GM23338 (cell line): ENCODE measurements around the gene JDP2. TPM values are rescaled to one million over a fixed set of nuclear protein-coding genes. Genes with fewer than 3 reads are reported as not detected.

Experiments used
- ATAC-seq: fragments of 200-7000 bp; cut with Tn5 transposase; 3 replicates; pipeline ENCODE4 v1.9.1; 2020
- DNase-seq: peaks from one replicate; pipeline ENCODE4 v3.0.0-alpha.2; 2015; ENCODE audit warnings: low spot score
- H2AFZ ChIP-seq: fragments of 200-600 bp; sonication (generic); 2 replicates; pipeline ENCODE4 v1.8.0; 2016; ENCODE audit warnings: antibody characterized with exemption, mild to moderate bottlenecking, moderate library complexity
- H3F3A ChIP-seq: fragments of 200-600 bp; sonication (generic); replicated peaks from 2 replicates; pipeline ENCODE4 v1.8.0; 2017; ENCODE audit warnings: antibody characterized with exemption, mixed run types, low read depth
- H3K27ac ChIP-seq: fragments of 200-600 bp; sonication (generic); 2 replicates; pipeline ENCODE4 v1.6.1; 2016; ENCODE audit warnings: low read depth
- H3K27me3 ChIP-seq: fragments of 200-600 bp; sonication (generic); 2 replicates; pipeline ENCODE4 v1.8.0; 2016; ENCODE audit warnings: mild to moderate bottlenecking, mixed run types, moderate library complexity; ENCODE audit not compliant: insufficient read depth
- H3K36me3 ChIP-seq: fragments of 200-600 bp; sonication (generic); 2 replicates; pipeline ENCODE4 v1.8.0; 2016; ENCODE audit warnings: mild to moderate bottlenecking; ENCODE audit not compliant: insufficient read depth
- H3K4me1 ChIP-seq: fragments of 200-600 bp; sonication (generic); 2 replicates; pipeline ENCODE4 v1.8.0; 2016; ENCODE audit warnings: mild to moderate bottlenecking, moderate library complexity; ENCODE audit not compliant: insufficient read depth
- H3K4me2 ChIP-seq: fragments of 200-600 bp; sonication (generic); 2 replicates; pipeline ENCODE4 v1.7.1; 2017; ENCODE audit warnings: mixed run types
- H3K4me3 ChIP-seq: fragments of 200-600 bp; sonication (generic); 2 replicates; pipeline ENCODE4 v1.6.1; 2016; ENCODE audit warnings: mixed run types
- H3K79me2 ChIP-seq: fragments of 200-600 bp; sonication (generic); replicated peaks from 2 replicates; pipeline ENCODE4 v1.8.0; 2017; ENCODE audit warnings: mild to moderate bottlenecking; ENCODE audit not compliant: insufficient read depth
- H3K9me2 ChIP-seq: fragments of 200-600 bp; sonication (generic); 2 replicates; pipeline ENCODE4 v1.8.0; 2017; ENCODE audit not compliant: insufficient read depth
- H4K20me1 ChIP-seq: fragments of 200-600 bp; sonication (generic); replicated peaks from 2 replicates; pipeline ENCODE4 v1.8.0; 2017; ENCODE audit warnings: mild to moderate bottlenecking; ENCODE audit not compliant: insufficient read depth
- H3K27ac Mint-ChIP-seq: 2 replicates; pipeline ENCODE4 v1.8.0; 2020; ENCODE audit warnings: inconsistent platforms, mild to moderate bottlenecking, moderate library complexity, mixed read lengths
- H3K27me3 Mint-ChIP-seq: 3 replicates; pipeline ENCODE4 v1.8.0; 2022; ENCODE audit warnings: low read depth, mild to moderate bottlenecking, moderate library complexity, mixed read lengths, inconsistent platforms; ENCODE audit not compliant: insufficient read depth, poor library complexity
- H3K36me3 Mint-ChIP-seq: 3 replicates; pipeline ENCODE4 v1.8.0; 2021; ENCODE audit warnings: low read depth, mild to moderate bottlenecking, inconsistent platforms, moderate library complexity, mixed read lengths
- H3K4me1 Mint-ChIP-seq: 3 replicates; pipeline ENCODE4 v1.8.0; 2020; ENCODE audit warnings: mild to moderate bottlenecking, inconsistent platforms, mixed read lengths
- H3K4me3 Mint-ChIP-seq: 3 replicates; pipeline ENCODE4 v1.8.0; 2021; ENCODE audit warnings: moderate library complexity, mild to moderate bottlenecking, inconsistent platforms, mixed read lengths
- H3K9me3 Mint-ChIP-seq: 3 replicates; pipeline ENCODE4 v1.8.0; 2020; ENCODE audit warnings: moderate library complexity, mild to moderate bottlenecking, inconsistent platforms, mixed read lengths
- CTCF ChIP-seq, 2 experiments: fragments of 200-600 bp in 1 of 2; sonication (generic) in 1 of 2; conservative IDR thresholded peaks; 2 replicates each; pipeline versions ENCODE4 v1.5.1 to v1.6.1; 2016 to 2017; ENCODE audit warnings: antibody characterized with exemption in 2 of 2, low read depth in 2 of 2, mild to moderate bottlenecking in 2 of 2, moderate library complexity in 1 of 2
- ETS1 ChIP-seq: IDR thresholded peaks from 2 replicates; pipeline ENCODE4 v1.6.1; 2016; ENCODE audit warnings: antibody characterized with exemption
- EZH2 ChIP-seq: fragments of 200-600 bp; sonication (generic); IDR thresholded peaks from one replicate; pipeline ENCODE4 v1.8.0; 2017; ENCODE audit warnings: antibody characterized with exemption, mild to moderate bottlenecking, low read depth; ENCODE audit not compliant: unreplicated experiment
- EZH2phosphoT487 ChIP-seq: fragments of 200-600 bp; sonication (generic); IDR thresholded peaks from one replicate; pipeline ENCODE4 v1.8.1; 2018; ENCODE audit warnings: antibody characterized with exemption; ENCODE audit not compliant: unreplicated experiment
- NANOG ChIP-seq: IDR thresholded peaks from 2 replicates; pipeline ENCODE4 v1.6.1; 2016; ENCODE audit warnings: antibody characterized with exemption, borderline replicate concordance
- POLR2AphosphoS5 ChIP-seq: IDR thresholded peaks from 2 replicates; pipeline ENCODE4 v1.6.1; 2016; ENCODE audit warnings: antibody characterized with exemption, low read depth
- REST ChIP-seq: IDR thresholded peaks from one replicate; pipeline ENCODE4 v1.6.1; 2018; ENCODE audit warnings: antibody characterized with exemption; ENCODE audit not compliant: unreplicated experiment
- STAT1 ChIP-seq: IDR thresholded peaks from one replicate; pipeline ENCODE4 v1.6.1; 2016; ENCODE audit warnings: antibody characterized with exemption; ENCODE audit not compliant: unreplicated experiment
- ZNF114 ChIP-seq: fragments of 250-450 bp; sonication (Bioruptor Pico); IDR thresholded peaks from 2 replicates; pipeline ENCODE4 v1.5.0; 2020; ENCODE audit warnings: mild to moderate bottlenecking, moderate library complexity
- ZNF331 ChIP-seq: fragments of 250-450 bp; sonication (Bioruptor Pico); IDR thresholded peaks from 2 replicates; pipeline ENCODE4 v1.5.0; 2020; ENCODE audit warnings: low read depth, mild to moderate bottlenecking, moderate library complexity
- ZNF462 ChIP-seq: fragments of 250-450 bp; sonication (Bioruptor Pico); IDR thresholded peaks from 2 replicates; pipeline ENCODE4 v1.5.0; 2020; ENCODE audit warnings: mild to moderate bottlenecking, moderate library complexity
- polyA plus RNA-seq: library from polyadenylated mRNA; unstranded; fragments of >200 nt; fragmentation: Nextera tagmentation; extraction: Ambion mirVana; gene quantifications from 2 replicates; pipeline ENCODE4 v1.2.1, GENCODE V29; 2016
- total RNA-seq: library from RNA; depleted of rRNA; stranded (reverse); fragments of >200 nt; shearing (Covaris generic); gene quantifications from 2 replicates; pipeline ENCODE4 v1.2.3, GENCODE V29; 2014

JDP2 gene
- total and polyA plus RNA-seq, 2 experiments from 2014 or later = 12.5 to 38.9 TPM

- TF ChIP-seq CTCF (conservative IDR thresholded peaks at IDR 0.05; ENCODE audit: low read depth in 2 of 2) = no peak
- TF ChIP-seq ZNF331 (CRISPR knock-in tag) = no peak
- no peak for TF ChIP-seq POLR2AphosphoS5
- no peak for TF ChIP-seq NANOG
- no peak for TF ChIP-seq EZH2
Measured at GRCh38 chr14:75404847-75405246, 23.0 kb upstream of the JDP2 start (continued).

GRCh38 chr14:75406102-75406501 is 21.7 kb upstream of the JDP2 start:
- DNase-seq = no peak
- H3K27ac Mint-ChIP-seq = no peak overlapping the region
- no peak overlapping the region for H3K4me3 Mint-ChIP-seq
- Histone ChIP-seq H3K9me2 (no peaks in the 10 kb centered on the region), H3F3A (no peaks in the 10 kb centered on the region), H3K27ac (no peak overlapping the region), H3K4me2 (no peak overlapping the region), H3K79me2 (no peaks in the 10 kb centered on the region), H3K36me3 (no peaks in the 10 kb centered on the region), H3K4me3 (no peak overlapping the region), H3K4me1 (peaks cover 23% of the 10 kb centered on the region), H2AFZ (peak overlapping the region; percentile 15; the same call in 1 of the 2 replicates), H3K27me3 (no peaks in the 10 kb centered on the region), H4K20me1 (no peaks in the 10 kb centered on the region)
- H3K4me1 Mint-ChIP-seq = peaks cover 31% of the 10 kb centered on the region
- H3K9me3 Mint-ChIP-seq = no peaks in the 10 kb centered on the region; the same call in 2 of the 3 replicates
- no peaks in the 10 kb centered on the region for H3K36me3 Mint-ChIP-seq
- ATAC-seq = no peak
- peaks cover 5% of the 10 kb centered on the region for H3K27me3 Mint-ChIP-seq
- TF ChIP-seq EZH2phosphoT487 (no peak), ZNF114 (CRISPR knock-in tag) (no peak), ZNF462 (no peak), EZH2 (no peak), STAT1 (no peak), ETS1 (no peak), REST (no peak), CTCF (conservative IDR thresholded peaks at IDR 0.05; ENCODE audit: low read depth in 2 of 2) (no peak)
